HepG2 (cell line): ENCODE measurements around the gene PANK1. TPM values are rescaled to one million over a fixed set of nuclear protein-coding genes. Genes with fewer than 3 reads are reported as not detected.

Experiments used
- CSRNP2 ChIP-seq: sonication (generic); formaldehyde crosslinking; conservative IDR thresholded peaks from 2 replicates; pipeline ENCODE4 v1.8.0; 2022; ENCODE audit warnings: low read depth, missing genetic modification reagents
- DZIP1 ChIP-seq: sonication (generic); formaldehyde crosslinking; IDR thresholded peaks from 2 replicates; pipeline ENCODE4 v1.5.0; 2020; ENCODE audit warnings: mild to moderate bottlenecking, missing genetic modification reagents
- KDM5A ChIP-seq: fragments of 200-600 bp; sonication (generic); IDR thresholded peaks from 2 replicates; pipeline ENCODE4 v1.7.0; 2018; ENCODE audit warnings: antibody characterized with exemption, mild to moderate bottlenecking, low read length, borderline replicate concordance
- POGK ChIP-seq: sonication (generic); formaldehyde crosslinking; conservative IDR thresholded peaks from 2 replicates; pipeline ENCODE4 v1.8.0; 2022; ENCODE audit warnings: mild to moderate bottlenecking, moderate library complexity, missing genetic modification reagents
- RBM22 ChIP-seq: fragments of 200-400 bp; formaldehyde crosslinking; optimal IDR thresholded peaks from 2 replicates; pipeline ENCODE3; 2017; ENCODE audit warnings: mild to moderate bottlenecking, low read length, moderate library complexity
- TAF1 ChIP-seq: sonication (generic); formaldehyde crosslinking; IDR thresholded peaks from 2 replicates; pipeline ENCODE4 v1.4.0; 2020; ENCODE audit warnings: missing genetic modification reagents
- TOE1 ChIP-seq: sonication (generic); formaldehyde crosslinking; IDR thresholded peaks from 2 replicates; pipeline ENCODE4 v1.4.0; 2020; ENCODE audit warnings: mild to moderate bottlenecking, missing genetic modification reagents
- XRCC5 ChIP-seq: fragments of 200-400 bp; formaldehyde crosslinking; optimal IDR thresholded peaks from 2 replicates; pipeline ENCODE3; 2017; ENCODE audit warnings: mild to moderate bottlenecking, low read length
- ZNF142 ChIP-seq: sonication (generic); formaldehyde crosslinking; IDR thresholded peaks from 2 replicates; pipeline ENCODE4 v1.4.0; 2020; ENCODE audit warnings: missing genetic modification reagents
- ZNF609 ChIP-seq: sonication (generic); formaldehyde crosslinking; IDR thresholded peaks from 2 replicates; pipeline ENCODE4 v1.4.0; 2020; ENCODE audit warnings: mild to moderate bottlenecking, missing genetic modification reagents, borderline replicate concordance
- ZNF746 ChIP-seq: sonication (generic); formaldehyde crosslinking; IDR thresholded peaks from 2 replicates; pipeline ENCODE4 v1.8.0; 2022; ENCODE audit warnings: mild to moderate bottlenecking, missing genetic modification reagents
- polyA plus RNA-seq, 8 experiments: library from polyadenylated mRNA; depleted of rRNA in 3 of 8; stranded (reverse) in 7 of 8; unstranded in 1 of 8; fragments of >200 nt; fragmentation: Illumina TruSeq in 4 of 8; extraction: Trizol in 4 of 8; gene quantifications; 2 replicates each; pipeline versions ENCODE4 v1.2.1 to v1.2.3, GENCODE V29; 2011 to 2016; ENCODE audit warnings: low read depth in 4 of 8, missing spikeins in 1 of 8, mixed read lengths in 1 of 8; ENCODE audit not compliant: insufficient read depth in 1 of 8
- total RNA-seq, 5 experiments: library from RNA; depleted of rRNA; stranded (reverse); fragments of >200 nt; fragmentation: Illumina TruSeq; extraction: Trizol; gene quantifications; 2 replicates each; pipeline ENCODE4 v1.2.3, GENCODE V29; 2016; ENCODE audit warnings: low read depth in 1 of 5

The PANK1 gene
- total and polyA plus RNA-seq, 2 of the 13 experiments (the other 11 are each of a cell fraction or from before 2014, with no cell fraction given), result 18.2 to 33.3 TPM

GRCh38 chr10:89645742-89646172 is 715 bp upstream of the PANK1 start (continued):
- peak; percentile 44; the same call in 1 of the 2 replicates for TF ChIP-seq ZNF609 (CRISPR knock-in tag)
- no peak for TF ChIP-seq CSRNP2 (CRISPR knock-in tag)
- no peak for TF ChIP-seq XRCC5
- TF ChIP-seq KDM5A, result peak; percentile 13; the same call in 1 of the 2 replicates
- TF ChIP-seq POGK, result peak; percentile 66; the same call in 1 of the 2 replicates
- no peak; the same call in 1 of the 2 replicates for TF ChIP-seq TAF1
- peak; percentile 7; the same call in 1 of the 2 replicates for TF ChIP-seq ZNF142 (CRISPR knock-in tag)
- no peak for TF ChIP-seq TOE1 (CRISPR knock-in tag)
- TF ChIP-seq DZIP1 (CRISPR knock-in tag), result no peak
- no peak for TF ChIP-seq RBM22
- TF ChIP-seq ZNF746 (CRISPR knock-in tag), result peak; percentile 55; the same call in 1 of the 2 replicates
